ENCODE results near the gene E2F8. TPM values are rescaled to one million over a fixed set of nuclear protein-coding genes. Genes with fewer than 3 reads are reported as not detected.

E2F8 gene
- total and polyA plus RNA-seq, 11 donors = 0.84 to 6.6 (median 3.3) TPM

GRCh38 chr11:19208181-19208580 is 32.6 kb downstream of the E2F8 start:
- Histone ChIP-seq H3K27ac (peak overlapping the region in 8 of 12 donors; percentile 72 to 95 (median 81)), H3K4me3 (no peak overlapping the region), H3K27me3 (peaks cover 0 to 9% (median 0%) of the 10 kb centered on the region in 9 donors), H3K36me3 (no peaks in the 10 kb centered on the region), H3K9me3 (no peaks in the 10 kb centered on the region), H3K4me1 (peaks cover 0 to 17% (median 0%) of the 10 kb centered on the region in 12 donors)
- no peak for TF ChIP-seq POLR2A (IDR thresholded peaks at IDR 0.05)
- TF ChIP-seq CTCF (IDR thresholded peaks at IDR 0.05) = no peak
- DNase-seq = no peak
- intact Hi-C loops (cut with DNase I) = no loop called here
- WGBS, 4 donors = 89 to 95% (median 90%) methylated on average over 2 of the region's 2 CpGs
- ATAC-seq = no peak

- H3K9me3 ChIP-seq = no peaks in the 10 kb centered on the region
- H3K36me3 ChIP-seq = no peaks in the 10 kb centered on the region
- intact Hi-C loops (cut with DNase I) = loop anchor here in 1 of 10 donors (5.0 kb wide), 1 partner anchor 32 kb away; no protein-coding TSS in a partner anchor
- H3K4me1 ChIP-seq = peaks cover 0 to 23% (median 4%) of the 10 kb centered on the region in 12 donors
- DNase-seq (no peak), ATAC-seq (no peak)
- H3K4me3 ChIP-seq = no peak overlapping the region
- peaks cover 0 to 9% (median 0%) of the 10 kb centered on the region in 9 donors for H3K27me3 ChIP-seq
- peak overlapping the region in 1 of 12 donors; percentile 11 for H3K27ac ChIP-seq
- 92 to 94% (median 93%) methylated on average over 5 of the region's 5 CpGs for WGBS, 4 donors
- TF ChIP-seq CTCF (IDR thresholded peaks at IDR 0.05) (no peak), POLR2A (IDR thresholded peaks at IDR 0.05) (no peak)
Observed at GRCh38 chr11:19204836-19205235, 35.9 kb downstream of the E2F8 start.

GRCh38 chr11:19201737-19202605 is 38.8 kb downstream of the E2F8 start, which contains the start of gene CSRP3:
CSRP3 (minus strand) TSS chr11:19201983; CDS start chr11:19192448, 9,535 bp downstream.
- no peaks in the 10 kb centered on the region for H3K36me3 ChIP-seq
- intact Hi-C loops (cut with DNase I) = loop anchor here in 2 of 10 donors (2.0 to 5.0 kb wide), 2 partner anchors 35 to 39 kb away; partner anchors contain the start of gene E2F8 (in 1 of the 2)
- H3K27ac ChIP-seq = peak within 1 kb of the TSS; percentile 72 to 96 (median 90)
- TF ChIP-seq POLR2A (IDR thresholded peaks at IDR 0.05) = peak; percentile 48 to 87
- no peak for TF ChIP-seq CTCF (IDR thresholded peaks at IDR 0.05)
- peak within 1 kb of the TSS; percentile 15 to 70 (median 56) for H3K4me3 ChIP-seq
- 42 to 48% (median 47%) methylated on average over 7 of the region's 7 CpGs for WGBS, 4 donors
- ATAC-seq (peak; percentile 89 to 94 (median 93)), DNase-seq (peak; percentile 64 to 87 (median 77))
- peaks cover 0 to 9% (median 0%) of the 10 kb centered on the region in 12 donors for H3K4me1 ChIP-seq
- no peaks in the 10 kb centered on the region for H3K9me3 ChIP-seq
- H3K27me3 ChIP-seq = no peaks in the 10 kb centered on the region

Measured in heart left ventricle (tissue), 16 donors.